Transverse colon (tissue), 3 donors: Measurements from ENCODE around the gene PAQR5.

Experiments
- CTCF ChIP-seq, 5 experiments: fragments of 200-600 bp in 3 of 5; fragments of 450-650 bp in 2 of 5; sonication (generic) in 3 of 5; IDR thresholded peaks; 1 replicate in 2 of 5; 2 replicates in 3 of 5; pipeline ENCODE4 v1.5.1; 2016 to 2017; ENCODE audit warnings: antibody characterized with exemption in 5 of 5, inconsistent platforms in 3 of 5, mild to moderate bottlenecking in 2 of 5, moderate library complexity in 1 of 5
- POLR2A ChIP-seq: fragments of 450-650 bp; IDR thresholded peaks from one replicate; pipeline ENCODE4 v1.6.1; 2016; ENCODE audit warnings: antibody characterized with exemption, mild to moderate bottlenecking, moderate library complexity

GRCh38 chr15:69386284-69386683 lies 87.6 kb downstream of the PAQR5 start:
- TF ChIP-seq CTCF (IDR thresholded peaks at IDR 0.05) (no peak), POLR2A (no peak)
